NCI-H226 (cell line): ENCODE data around the gene PIM3.
"Not testable (repeated sequence)": the region's sequence is repeated elsewhere in the genome, so short reads cannot be mapped to it uniquely, and the experiment has no call there.

Experiments
- DNase-seq: peaks from one replicate; pipeline ENCODE4 v3.0.0-alpha.2; 2015

PIM3 gene

DNA sequence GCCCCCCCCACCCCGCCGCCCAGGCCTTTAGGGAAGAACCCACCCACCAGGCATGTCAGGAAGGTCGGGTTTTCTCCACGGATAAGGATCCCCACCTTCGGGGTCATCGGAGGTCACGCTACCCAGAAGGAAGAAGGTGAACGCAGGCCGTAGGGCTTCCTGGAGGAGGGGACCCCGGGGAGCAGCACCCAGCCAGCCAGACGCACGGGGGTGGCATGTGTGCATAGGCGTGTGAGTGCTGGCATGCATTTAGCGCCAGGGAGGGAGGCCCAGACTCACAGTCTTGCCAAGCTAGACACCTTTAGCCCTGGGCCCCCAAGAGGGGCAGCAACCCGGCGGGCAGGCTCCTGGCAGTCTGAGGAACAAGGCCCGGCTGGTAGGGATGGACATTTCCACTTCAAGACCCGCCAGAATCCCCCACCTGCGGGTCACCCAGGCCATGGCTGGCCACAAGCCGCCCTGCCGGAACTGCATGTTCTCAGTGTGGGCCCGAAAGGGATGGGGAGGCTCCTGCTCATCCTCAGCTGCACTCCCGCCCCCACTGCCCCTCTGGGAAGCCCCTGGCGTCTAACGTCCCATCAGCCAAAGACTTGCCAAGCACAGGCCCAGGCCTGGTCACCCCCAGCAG, 16.7 kb upstream of the PIM3 start:
- no peak for DNase-seq

DNA sequence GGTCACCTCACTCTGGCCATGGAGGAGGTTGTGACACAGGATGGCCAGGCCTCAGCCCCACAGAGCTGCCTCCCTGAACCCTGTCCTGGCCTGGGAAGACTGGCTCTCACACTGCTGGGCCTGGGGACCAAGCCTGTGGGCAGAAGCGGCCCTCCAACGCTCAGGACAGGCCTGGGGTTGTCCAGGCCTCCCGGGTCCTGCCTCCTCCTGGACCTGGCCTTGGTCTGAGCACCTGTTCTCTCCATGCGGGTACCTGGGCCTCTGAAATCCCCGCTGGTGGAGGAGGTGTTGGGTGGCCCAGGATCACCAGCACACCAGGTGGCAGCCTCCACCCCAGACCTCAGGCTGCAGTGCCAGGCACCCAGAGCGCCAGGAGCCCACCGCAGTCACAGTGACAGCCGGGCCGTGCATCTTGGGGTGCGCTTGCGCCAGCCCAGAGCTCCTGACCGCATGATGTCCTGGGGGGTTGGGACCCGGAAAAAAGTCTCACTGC, 16.1 kb upstream of the PIM3 start:
- no peak for DNase-seq

DNA sequence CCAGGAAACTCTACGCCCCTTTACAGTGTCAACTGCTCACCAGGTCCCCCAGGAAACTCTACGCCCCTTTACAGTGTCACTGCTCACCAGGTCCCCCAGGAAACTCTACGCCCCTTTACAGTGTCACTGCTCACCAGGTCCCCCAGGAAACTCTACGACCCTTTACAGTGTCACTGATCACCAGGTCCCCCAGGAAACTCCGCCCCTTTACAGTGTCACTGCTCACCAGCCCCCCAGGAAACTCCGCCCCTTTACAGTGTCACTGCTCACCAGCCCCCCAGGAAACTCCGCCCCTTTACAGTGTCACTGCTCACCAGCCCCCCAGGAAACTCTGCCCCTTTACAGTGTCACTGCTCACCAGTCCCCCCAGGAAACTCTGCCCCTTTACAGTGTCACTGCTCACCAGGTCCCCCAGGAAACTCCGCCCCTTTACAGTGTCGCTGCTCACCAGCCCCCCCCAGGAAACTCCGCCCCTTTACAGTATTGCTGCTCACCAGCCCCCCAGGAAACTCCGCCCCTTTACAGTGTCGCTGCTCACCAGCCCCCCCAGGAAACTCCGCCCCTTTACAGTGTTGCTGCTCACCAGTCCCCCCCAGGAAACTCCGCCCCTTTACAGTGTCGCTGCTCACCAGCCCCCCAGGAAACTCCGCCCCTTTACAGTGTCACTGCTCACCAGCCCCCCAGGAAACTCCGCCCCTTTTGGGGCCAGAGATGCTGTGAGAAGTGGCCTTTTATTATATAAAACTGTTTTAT, 15.4 kb upstream of the PIM3 start:
- not testable (repeated sequence) for DNase-seq

DNA sequence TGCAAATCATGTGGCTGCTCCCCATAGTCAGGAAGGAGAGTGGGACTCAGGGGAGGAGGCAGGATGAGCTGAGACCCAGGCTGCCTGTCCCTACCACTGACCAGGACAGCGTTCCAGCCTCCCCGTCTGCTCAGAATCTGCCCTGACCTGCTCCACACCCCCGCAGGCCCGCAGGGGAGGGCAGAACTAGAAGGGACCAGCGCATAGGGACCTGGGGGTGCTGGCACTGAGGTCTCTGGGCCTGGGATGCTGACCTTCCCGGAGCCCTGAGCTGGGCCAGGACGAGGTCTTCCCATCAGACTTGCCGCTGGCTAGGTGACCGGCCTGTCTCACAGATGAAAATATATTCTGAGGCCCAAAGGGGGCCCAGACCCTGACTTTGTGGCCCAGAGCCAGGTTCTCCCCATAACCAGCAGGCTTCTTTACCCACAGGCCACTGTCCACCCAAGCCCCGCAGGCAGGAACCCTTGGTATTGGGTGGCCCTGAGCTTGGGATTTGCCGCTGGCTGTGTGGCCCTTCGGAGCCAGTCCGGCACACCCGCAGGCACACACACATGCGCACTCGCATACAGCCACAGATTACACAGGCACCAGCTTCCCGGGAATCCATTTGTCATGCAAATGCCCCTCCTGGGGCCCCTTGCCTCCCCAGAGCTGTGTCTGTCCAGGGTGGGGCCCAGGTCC, 13.8 kb upstream of the PIM3 start:
- no peak for DNase-seq

DNA sequence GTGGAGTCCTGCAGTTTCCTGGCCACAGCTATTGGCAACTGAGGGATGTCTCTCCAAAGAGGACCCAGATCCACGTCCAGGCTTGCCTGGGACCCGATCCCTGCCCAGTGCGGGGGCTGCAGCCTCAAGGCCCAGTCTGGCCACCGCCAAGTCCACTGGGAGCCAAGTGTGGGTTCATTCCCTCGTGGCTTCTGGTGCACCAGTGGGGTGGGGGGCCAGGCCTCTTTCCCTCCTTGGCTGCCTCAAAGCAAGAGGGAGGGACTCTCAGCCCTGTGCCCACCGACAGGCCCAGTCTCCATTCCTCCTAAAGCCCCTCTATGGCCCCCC, 13.3 kb upstream of the PIM3 start:
- no peak for DNase-seq

DNA sequence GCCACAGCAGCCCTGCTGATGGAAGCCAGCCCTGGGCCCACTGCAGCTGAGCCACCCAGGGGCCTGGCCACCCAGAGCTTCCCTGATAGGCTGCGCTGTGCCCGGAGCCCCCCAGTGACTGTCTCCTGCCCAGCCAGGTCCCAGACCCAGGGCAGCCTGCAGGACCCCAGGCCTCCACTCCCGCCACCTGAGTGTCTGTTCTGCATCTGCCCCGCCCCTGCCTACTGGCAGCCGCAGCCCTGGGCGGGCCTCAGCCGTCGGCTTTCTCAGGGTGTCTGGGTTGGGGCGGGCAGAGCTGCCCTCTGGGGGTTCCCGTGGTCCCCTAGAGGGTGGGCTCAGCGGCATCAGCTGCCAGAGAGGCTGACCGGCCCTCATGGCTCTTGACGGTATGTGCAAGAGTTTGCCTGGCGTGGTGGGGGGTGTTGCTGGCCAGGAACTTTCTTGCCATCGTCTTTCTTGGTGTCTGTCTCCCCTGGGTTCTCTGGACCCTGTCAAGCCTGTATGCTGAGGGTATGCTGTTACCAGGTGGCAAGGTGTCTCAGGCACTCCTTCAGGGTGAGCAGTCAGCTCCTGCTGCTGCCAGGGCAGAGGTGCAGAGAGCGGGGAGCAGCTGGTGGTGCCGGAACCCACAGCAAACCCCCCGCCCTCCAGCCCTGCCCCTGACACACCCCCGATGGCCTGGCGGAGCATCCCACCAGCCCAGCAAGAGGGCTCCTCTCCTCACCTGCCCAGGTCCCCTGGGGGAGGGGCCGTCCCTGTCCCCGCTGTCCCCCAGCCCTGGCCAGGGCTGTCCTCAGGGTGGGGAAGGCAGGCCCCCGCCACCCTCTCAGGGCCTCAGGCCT, 12.2 kb upstream of the PIM3 start:
- peak; percentile 1 for DNase-seq

DNA sequence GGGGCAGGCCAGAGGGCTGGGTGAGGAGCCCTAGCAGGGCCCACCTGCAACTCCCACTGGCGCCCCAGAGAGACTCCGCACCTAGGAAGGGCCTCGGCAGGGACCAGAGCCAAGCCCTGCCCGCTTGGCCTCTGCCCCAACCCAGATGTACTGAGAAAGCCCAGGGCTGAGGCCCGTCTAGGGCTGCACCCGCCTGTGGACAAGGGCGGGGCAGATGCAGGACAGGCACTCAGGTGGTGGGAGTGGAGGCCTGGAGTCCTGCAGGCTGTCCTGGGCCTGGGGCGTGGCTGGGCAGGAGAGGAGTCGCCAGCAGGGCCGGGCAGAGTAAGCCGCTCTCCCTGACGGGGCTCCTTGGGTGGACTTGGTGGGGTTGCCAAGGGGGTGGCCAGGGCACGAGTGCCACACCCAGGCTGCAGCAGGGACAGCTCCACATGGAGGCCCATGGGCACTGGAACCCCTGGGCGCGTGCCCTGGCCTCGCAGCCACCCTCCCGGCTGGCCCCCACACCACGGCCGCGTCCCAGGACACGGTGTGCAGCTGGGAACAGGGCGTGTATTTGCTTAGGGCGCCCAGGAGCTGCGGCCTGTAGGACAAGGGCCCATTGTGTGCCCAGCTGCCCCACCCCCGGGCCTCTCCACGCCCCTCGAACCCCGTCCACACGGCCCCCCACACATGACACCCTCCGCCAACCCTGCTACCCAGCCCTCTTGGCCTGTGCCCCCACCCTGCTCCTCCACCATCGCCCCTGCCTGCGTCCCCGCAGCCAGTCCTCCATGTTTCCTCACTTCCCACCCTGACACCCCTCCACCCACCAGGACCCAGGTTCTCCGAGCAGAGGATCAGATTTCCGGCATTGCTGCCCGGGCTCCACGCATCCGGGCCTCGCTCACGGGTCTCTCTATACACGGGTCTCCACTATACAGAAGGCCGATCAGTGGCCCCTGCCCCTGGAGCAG, 11.3 kb upstream of the PIM3 start:
- DNase-seq, result peak; percentile 61

DNA sequence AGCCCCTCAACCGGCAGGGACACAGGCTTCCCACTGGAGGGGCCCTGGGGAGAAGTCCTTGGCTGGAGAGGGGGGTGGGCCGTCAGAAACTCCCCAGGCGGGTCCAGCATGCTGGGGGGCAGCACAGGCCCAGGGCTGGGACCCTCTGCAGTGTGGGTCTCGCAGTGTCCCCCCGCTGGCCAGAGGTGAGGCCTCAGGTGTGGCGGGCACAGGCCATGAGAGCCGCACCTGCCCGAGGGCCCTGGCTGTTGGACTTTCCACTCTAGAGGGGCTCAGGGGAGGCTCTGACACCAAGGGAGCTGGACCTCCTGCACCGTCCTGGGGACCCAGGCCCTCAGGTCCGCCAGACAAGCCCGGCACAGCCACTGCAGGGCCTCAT, 10.7 kb upstream of the PIM3 start:
- DNase-seq, result no peak

DNA sequence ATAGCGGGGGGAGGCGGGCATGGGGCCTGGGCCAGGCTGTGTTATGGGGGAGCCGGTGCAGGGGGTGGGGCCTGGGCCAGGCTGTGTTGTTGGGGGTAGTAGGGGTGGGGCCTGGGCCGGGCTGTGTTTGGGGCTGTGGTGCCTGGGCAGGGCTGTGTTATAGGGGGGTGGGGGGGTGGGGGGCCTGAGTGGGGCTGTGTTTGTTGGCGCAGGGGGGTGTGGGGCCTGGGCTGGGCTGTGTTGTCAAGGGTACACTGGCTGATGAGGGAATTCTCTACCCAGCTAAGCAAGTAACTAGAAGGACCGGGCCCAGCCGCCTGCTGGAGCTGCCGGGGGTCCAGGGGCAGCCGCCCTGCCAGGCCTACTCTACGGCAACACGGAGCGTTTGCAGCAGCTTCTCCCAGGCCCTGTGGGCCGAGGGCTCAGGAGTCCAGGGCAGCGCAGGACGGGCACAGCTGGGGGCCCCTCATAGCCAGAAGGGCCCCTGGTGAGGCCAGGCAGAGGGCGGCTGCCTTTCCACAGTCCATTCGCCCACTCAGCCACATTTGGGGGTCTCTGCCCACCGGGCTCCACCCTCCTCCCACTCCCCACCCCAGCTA, 10.1 kb upstream of the PIM3 start:
- no peak for DNase-seq

DNA sequence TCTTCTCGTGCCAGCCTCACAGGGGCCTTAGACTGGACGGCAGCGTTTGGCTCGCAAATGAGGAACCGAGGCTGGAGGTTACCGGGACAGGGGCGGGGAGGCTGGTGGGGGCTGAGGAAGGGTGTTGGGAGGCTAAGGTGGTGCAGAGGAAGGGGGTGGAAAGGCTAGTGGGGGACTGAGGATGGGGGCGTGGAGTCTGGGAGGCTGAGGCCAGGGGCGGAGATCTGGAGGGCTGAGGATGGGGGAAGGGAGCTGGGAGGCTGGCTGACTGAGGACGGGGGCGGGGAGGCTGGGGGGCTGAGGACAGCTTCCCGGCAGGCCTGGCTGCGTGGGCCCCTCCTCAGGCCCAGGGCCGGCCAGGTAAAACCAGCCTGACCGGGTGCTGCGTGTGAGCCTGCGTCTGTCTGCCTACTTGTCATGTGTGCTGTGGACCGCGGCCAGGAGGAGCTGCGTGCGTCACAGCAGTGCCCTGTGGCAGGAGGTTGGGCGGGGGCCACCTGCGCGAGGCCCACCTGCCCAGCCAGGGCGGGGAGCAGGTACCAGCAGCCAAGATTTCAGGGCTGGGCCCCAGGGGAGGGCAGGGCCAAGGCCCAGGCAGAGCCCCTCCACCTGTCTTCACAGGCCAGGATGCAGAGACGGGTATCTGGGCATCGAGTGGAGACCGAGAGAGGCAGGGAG, 9.4 kb upstream of the PIM3 start:
- DNase-seq, result no peak

DNA sequence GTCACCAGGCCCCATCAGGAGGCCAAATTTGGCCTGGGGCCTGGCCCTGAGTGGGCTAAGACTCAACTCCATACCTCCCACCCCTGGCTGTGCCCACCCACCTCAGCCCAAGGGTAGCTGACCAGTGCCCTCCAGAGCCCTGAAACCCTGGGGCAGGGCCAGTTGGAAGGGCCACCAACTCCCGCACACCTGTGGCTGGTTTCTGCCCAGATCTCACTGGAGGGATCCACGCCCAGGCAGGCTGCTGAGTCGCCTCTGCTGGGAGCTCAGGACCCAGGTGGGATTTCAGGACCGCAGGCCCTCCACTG, 8.9 kb upstream of the PIM3 start:
- DNase-seq, result no peak

DNA sequence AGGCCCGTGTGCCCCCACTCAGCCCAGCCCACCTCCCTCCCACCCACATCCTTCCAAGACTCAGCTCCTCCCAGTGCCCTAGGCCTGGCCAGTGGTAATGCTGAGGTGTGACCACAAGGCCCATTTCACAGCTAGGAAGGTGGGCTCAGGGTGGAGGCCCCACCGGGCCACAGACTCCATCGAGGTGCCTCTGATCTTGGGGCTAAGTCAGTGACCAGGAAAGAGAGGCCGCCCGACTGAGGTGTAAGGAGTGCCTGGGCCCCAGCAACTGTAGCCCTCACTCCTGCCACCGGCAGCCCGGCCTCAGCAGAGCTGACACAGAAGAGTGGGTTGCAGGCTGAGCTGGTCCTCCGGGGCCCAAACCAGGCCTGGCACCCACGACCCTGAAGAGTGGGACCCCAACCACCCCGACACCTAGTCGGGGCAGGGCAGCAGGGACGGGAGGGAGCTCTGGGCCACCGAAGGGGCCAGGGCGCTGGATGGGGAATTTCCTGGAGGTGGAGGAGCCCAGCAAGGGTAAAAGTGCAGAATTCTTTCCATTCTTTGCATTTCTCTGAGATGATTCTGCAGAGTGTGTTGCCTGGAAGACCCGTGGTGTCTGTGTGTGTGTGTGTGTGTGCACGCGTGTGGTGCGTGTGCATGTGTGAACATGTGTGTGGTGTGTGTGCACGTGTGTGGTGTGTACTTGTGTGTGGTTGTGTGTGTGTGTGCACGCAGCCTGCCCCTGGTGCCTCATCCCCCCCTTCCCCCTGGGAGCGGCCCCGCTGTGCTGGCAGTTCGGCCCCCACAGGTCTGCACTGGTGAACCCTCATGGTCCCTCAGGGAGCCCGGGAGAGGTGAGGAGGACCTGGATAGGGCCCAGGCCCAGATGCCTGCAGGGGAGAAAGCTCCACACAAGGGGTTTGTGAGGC, 8.3 kb upstream of the PIM3 start:
- peak; percentile 79 for DNase-seq

DNA sequence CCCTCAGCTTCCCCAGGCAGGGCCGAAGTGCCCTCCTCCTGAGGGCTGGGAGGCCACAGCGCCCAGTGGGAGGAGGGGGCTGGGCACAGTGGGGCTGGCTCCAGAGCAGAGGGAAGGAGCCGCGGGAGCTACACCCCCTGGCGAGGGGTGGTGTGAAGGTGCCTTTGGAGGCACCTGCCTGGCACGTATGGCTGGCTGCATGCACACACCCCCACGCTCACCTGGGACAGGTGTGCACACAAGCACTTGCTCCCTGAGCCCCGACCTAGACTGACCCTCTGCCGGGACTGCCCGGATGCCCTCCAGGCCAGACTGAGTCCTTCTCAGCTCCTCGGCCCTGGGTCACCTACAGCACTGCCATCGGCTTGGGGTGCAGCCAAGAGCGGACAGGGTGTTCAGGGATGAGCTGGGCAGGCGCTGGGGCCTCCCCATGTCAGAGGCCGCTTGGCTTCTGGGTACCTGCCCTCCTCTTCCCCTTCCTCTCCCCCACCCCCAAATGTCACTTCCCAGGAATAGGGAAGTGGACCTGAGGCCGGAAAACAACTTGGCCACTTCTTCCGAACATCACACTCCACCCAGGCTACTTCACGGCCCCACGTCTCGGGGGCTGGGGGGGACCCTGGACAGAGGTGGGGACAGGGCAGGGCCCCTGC, 7.4 kb upstream of the PIM3 start:
- DNase-seq, result no peak

DNA sequence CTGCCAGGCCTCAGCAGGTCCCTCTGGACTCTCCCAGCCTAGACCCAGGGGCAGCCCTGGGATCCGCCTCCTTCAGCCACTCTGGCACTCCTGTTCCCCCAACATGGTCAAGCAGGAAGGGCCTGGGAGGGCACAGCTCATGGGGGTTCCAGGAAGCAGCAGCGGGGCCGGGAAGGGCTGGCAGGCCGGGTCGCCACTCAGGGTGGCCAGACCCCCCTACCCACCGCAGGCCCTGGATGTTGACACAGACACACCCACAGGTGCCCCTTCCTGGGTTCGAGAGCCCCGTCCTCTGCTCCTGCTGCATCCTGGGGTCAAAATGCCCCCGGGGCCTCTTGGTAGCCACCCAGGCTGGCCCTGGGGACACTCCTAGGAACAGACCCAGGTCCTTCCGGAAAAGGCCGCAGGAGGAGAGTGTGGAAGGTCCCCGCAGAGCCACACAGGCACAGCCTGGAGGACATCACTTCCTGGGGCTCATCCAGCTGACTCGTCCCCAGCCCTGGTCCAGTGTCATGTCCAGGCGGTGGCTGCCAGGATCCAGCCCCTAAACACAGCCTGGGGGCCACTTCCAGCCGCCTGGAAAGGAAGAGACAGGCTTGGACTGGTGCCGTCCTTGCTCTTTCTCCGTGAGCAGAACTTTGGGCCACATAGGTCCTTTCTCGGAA, 6.8 kb upstream of the PIM3 start:
- no peak for DNase-seq

DNA sequence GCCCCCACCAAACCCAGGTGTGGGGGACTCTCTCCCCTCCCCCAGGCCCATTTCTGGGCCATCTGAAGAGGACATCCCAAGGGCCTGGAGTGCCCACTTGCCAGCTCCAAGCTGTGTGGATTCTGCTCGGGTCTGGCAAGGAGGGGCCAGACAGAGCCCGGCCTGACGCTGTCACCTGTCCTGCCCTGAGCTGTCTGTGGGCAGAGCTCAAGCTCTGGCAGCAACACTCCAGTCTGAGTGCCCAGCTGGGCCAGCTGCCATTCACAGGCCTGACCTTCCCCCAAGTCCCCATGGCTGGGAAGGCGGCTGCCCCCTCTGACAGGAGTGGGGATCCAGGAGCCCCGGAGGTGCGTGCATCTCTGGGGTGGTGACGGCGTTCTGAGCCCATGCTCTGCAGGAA, 6.2 kb upstream of the PIM3 start:
- DNase-seq, result no peak

DNA sequence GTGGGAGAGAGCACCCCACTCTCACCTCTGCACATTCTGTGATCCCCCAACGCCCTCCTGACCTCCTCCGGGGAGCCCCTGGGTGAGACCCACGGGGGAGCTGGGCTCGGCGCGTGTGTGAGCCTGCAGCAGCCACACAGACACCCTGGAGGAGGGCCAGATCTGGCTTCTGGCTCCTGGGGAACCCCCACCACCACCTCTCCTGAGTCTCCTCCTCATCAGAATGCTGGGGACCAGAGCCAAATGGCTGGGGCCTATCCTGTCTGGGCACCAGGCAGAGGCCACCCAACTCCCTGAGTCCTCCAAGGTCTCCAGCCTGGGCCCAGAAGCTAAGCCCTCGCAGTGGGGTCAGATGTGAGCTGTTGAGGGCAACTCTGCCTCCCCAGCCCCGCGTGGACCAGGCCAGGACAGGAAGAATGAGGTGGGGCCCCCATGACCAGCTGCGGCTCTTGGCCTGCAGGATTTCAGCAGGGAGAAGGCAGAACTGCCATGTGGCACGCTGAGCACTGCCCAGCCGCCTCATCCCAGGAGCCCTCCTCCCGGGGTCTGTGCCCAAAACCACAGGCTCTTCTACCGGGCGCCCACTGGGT, 5.5 kb upstream of the PIM3 start:
- no peak for DNase-seq

DNA sequence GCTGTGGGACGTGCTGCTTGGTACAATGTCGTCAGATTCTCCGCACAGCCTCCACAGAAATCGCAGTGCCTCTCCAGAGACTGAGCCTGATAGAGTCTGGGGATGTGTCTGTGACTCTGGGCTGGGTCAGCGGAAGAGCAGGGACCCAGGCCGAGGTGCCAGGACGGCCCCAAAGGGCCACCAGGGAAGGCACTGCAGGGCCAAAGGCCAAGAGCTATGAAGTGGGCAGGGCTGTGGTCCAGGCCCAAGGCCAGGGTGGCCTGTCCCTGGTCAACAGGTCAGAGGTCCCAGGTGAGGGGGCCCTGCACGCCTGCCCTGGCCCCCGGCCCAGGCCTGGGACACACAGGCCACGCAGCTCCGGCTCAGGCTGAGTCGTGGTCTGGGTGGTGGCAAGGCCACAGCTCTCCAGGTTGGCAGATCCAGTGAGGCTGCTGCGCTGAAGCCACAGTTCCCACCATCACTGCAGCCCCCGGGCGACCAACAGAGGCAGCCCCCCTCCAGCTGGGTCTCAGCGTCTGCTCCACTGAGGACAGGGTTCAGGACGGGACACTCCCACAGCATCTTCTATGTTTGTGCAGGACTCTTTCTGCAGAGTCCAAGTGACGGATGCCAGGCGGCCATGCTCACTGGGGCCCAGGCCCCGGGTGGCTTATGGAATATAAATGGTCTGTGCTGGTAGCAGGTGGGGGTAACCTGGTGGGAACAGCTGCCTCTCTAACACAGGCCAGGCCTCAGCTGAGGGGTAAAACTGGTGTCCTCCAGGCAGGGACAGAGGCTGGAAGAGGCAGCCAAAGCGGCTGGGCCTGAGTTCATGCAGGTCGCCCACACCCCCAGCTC, 4.8 kb upstream of the PIM3 start:
- no peak for DNase-seq

DNA sequence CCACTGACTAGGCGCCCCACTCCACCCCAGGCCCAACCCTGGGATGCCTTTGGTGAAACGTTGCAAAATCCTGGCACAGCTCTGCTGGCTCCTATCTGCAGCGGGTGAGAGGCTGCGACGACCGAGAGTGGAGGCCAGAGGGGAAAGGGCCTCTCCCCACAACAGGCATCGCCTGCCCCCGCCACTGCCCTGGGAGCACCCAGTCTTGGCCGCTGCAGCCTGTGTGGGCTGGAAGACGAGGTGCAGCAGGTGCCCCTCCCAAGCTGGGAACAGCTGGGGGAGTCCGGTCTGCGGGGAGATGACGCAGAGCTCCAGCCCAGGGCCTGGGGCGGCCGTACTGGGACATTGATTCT, 4.2 kb upstream of the PIM3 start:
- DNase-seq, result no peak
